HG02981 (cell line): ENCODE data around the gene RNF19B.
"Not testable (repeated sequence)": the region's sequence is repeated elsewhere in the genome, so short reads cannot be mapped to it uniquely, and the experiment has no call there.

Experiments
- ATAC-seq: cut with Tn5 transposase; IDR thresholded peaks from one replicate; pipeline ENCODE4 v1.9.1; 2021; ENCODE audit warnings: mild to moderate bottlenecking, moderate library complexity; ENCODE audit not compliant: unreplicated experiment

Gene RNF19B

GRCh38 chr1:32934535-32934934 lies 30.1 kb downstream of the RNF19B start:
- ATAC-seq: no peak

- ATAC-seq: no peak
Measured at GRCh38 chr1:32933742-32934322, 30.8 kb downstream of the RNF19B start.

- ATAC-seq: no peak
Measured at GRCh38 chr1:32931760-32932159, 32.8 kb downstream of the RNF19B start.

GRCh38 chr1:32929366-32929765 lies 35.2 kb downstream of the RNF19B start:
- no peak for ATAC-seq

- no peak for ATAC-seq
Measured at GRCh38 chr1:32928715-32929114, 35.9 kb downstream of the RNF19B start.

GRCh38 chr1:32928285-32928684 lies 36.3 kb downstream of the RNF19B start:
- ATAC-seq: no peak

- no peak for ATAC-seq
Measured at GRCh38 chr1:32927441-32927840, 37.2 kb downstream of the RNF19B start.

GRCh38 chr1:32926562-32926961 lies 38.0 kb downstream of the RNF19B start:
- no peak for ATAC-seq

GRCh38 chr1:32925403-32926162 lies 39.0 kb downstream of the RNF19B start:
- no peak for ATAC-seq

- ATAC-seq: no peak
Measured at GRCh38 chr1:32924881-32925344, 39.7 kb downstream of the RNF19B start.

GRCh38 chr1:32920833-32921232 lies 43.8 kb downstream of the RNF19B start:
- no peak for ATAC-seq

- ATAC-seq: no peak
Measured at GRCh38 chr1:32919811-32920733, 44.5 kb downstream of the RNF19B start.

GRCh38 chr1:32918179-32918578 lies 46.4 kb downstream of the RNF19B start:
- no peak for ATAC-seq

GRCh38 chr1:32917521-32917920 lies 47.1 kb downstream of the RNF19B start:
- no peak for ATAC-seq

- no peak for ATAC-seq
Measured at GRCh38 chr1:32915766-32916706, 48.6 kb downstream of the RNF19B start.

- no peak for ATAC-seq
Measured at GRCh38 chr1:32910319-32910718, 54.3 kb downstream of the RNF19B start.

- no peak for ATAC-seq
Measured at GRCh38 chr1:32907435-32907834, 57.2 kb downstream of the RNF19B start.

- ATAC-seq: no peak
Measured at GRCh38 chr1:32906654-32907053, 58.0 kb downstream of the RNF19B start.

GRCh38 chr1:32905588-32905987 lies 59.0 kb downstream of the RNF19B start:
- not testable (repeated sequence) for ATAC-seq

GRCh38 chr1:32904797-32905196 lies 59.8 kb downstream of the RNF19B start:
- no peak for ATAC-seq
